C4-2B (cell line): Measurements from ENCODE around the gene PSTPIP1.

Experiments
- H3K27ac ChIP-seq: fragments of 450-650 bp; 2 replicates; pipeline ENCODE4 v1.5.1; 2017
- ZFX ChIP-seq: fragments of 450-650 bp; IDR thresholded peaks from 2 replicates; pipeline ENCODE4 v1.6.1; 2017
- TF ChIP-seq, protein P1 (sequence below): fragments of 450-650 bp; conservative IDR thresholded peaks from 2 replicates; pipeline ENCODE4 v1.5.1; 2017; ENCODE audit warnings: mild to moderate bottlenecking

Gene PSTPIP1

DNA sequence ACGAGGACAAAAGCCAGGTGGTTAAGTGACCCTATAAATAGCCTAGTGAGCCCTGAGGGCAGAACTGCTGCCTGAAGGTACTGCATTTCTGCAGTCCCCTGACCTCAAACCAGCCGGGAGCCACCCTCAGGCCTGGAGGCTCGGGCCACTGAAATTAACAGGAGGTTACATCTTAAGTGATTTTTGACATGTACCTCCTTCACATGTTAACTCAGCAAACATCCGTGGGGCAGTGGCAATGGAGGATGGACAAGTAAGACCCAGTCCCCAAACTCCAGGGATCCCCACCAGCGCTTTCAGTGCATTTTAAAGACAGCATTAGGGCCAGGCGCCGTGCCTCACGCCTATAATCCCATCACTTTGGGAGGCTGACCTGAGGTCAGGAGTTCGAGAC lies 26.2 kb downstream of the PSTPIP1 start:
- no peak for TF ChIP-seq ZFX
- TF ChIP-seq, protein P1, sequence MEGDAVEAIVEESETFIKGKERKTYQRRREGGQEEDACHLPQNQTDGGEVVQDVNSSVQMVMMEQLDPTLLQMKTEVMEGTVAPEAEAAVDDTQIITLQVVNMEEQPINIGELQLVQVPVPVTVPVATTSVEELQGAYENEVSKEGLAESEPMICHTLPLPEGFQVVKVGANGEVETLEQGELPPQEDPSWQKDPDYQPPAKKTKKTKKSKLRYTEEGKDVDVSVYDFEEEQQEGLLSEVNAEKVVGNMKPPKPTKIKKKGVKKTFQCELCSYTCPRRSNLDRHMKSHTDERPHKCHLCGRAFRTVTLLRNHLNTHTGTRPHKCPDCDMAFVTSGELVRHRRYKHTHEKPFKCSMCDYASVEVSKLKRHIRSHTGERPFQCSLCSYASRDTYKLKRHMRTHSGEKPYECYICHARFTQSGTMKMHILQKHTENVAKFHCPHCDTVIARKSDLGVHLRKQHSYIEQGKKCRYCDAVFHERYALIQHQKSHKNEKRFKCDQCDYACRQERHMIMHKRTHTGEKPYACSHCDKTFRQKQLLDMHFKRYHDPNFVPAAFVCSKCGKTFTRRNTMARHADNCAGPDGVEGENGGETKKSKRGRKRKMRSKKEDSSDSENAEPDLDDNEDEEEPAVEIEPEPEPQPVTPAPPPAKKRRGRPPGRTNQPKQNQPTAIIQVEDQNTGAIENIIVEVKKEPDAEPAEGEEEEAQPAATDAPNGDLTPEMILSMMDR, result no peak
- no peak overlapping the region for H3K27ac ChIP-seq

- no peak overlapping the region for H3K27ac ChIP-seq
- TF ChIP-seq ZFX, result no peak
- TF ChIP-seq, protein P1, result no peak
Measured at GRCh38 chr15:77021803-77022381, 27.0 kb downstream of the PSTPIP1 start.

- no peak overlapping the region for H3K27ac ChIP-seq
- no peak for TF ChIP-seq ZFX
- TF ChIP-seq, protein P1, result no peak
Measured at GRCh38 chr15:77022646-77023575, 28.0 kb downstream of the PSTPIP1 start.

DNA sequence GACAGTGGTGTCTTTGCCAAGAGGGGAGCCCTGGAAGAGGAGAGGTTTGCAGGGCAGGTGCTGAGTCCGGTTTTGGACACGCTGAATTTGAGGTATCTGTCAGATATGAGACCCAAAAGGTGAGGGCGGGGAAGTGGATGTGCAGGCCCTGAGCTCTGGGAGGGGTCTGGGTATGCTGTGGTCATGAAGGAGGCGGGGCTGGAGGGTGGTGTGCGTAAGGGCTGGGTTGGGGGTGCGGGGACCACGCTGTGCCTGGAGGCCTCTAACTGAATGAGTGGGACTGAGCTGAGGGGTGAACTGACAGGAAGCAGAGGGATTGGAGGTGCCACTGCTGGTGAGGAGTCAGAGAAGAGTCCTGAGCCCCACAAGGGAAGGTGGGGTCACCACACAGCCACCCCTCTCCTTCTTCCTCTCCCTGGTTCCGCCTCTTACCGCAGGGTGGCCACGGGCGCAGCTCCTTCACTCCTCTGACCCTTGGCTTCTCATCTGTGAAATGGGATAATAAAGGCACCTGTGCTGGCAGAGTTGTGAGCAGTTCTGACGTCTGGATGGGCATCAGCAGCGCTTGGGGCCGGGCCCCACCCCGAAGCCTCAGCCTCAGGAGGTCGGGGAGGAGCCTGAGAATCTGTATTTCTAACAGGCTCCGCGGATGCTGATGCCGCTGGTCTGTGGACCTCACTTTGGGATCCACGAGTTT lies 28.8 kb downstream of the PSTPIP1 start:
- no peak for TF ChIP-seq ZFX
- TF ChIP-seq, protein P1, result no peak
- no peak overlapping the region for H3K27ac ChIP-seq

DNA sequence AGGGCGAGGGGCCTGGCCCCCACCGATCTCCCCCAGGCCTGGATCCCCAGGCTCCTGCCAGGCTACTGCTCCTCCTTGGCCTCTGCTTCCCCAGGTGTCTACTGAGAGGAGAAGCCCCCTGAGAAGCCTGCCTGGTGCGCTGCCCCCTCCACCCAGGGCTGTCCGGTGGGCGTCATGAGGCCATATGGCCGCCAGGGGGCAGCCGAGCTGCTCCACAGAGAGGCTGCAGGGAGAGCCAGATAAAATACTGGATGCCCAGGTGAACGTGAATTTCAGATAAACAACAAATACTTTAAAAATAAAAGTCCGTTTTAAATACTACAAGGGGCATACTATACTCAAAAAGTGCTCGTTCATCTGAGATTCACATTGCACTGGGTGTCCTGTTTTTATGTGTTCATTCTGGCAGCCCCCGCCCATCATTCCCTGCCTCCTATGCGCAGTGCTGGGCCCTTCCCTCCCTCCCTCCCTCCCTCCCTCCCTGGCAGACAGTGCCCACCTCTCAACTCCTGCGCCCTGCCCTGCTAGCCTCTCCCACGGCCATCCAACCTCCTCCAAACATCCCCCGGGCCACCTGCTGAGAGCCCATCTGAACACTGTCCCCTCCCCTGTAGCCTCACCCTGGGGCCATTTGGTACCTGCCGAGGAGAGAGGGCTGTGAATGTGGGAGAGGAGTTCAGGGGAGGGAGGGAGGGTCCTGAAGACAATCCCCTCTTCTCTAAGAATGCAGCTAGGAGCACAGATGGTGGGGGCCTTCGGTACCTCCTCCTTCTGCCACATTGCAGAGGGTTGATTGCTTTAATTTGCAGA lies 29.6 kb downstream of the PSTPIP1 start:
- H3K27ac ChIP-seq, result no peak overlapping the region
- TF ChIP-seq, protein P1, result peak; percentile 97
- TF ChIP-seq ZFX, result no peak

DNA sequence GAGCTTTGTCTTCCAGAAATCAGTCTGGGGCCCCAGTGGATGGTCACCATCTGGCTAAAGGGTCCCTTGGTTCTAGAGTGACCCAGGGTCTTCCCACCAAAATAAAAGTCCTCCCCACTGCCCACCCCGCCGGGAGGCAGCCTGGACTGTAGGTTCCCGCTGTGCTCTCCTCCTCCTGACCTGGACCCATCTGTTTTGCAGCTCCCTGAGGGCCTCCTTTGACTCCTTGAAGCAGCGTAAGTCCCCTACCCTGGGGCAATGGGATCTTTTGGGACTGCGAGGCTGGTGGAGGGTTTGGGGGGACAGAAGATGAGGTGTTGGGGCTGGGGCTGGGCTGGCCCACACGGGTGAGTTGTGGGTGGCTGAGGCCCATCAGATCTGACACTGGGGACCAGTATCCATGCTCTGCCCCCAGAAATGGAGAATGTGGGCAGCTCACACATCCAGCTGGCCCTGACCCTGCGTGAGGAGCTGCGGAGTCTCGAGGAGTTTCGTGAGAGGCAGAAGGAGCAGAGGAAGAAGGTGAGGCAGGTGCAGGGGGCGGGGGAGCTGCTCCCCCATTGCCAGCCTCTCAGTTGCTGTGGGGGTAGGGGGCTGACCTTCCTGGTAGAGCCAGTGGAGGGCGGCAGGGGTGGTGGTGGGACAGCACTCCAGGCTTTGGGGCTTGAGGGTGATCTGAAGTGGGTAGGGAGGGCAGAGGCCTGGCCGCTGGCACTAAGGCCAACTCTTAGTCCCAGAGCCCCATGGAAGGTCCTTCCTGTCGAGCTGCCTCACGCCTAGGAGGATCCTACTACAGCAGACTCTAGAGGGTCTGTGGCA lies 30.4 kb downstream of the PSTPIP1 start:
- no peak overlapping the region for H3K27ac ChIP-seq

More for the DNA sequence above, 30.4 kb downstream of the PSTPIP1 start:
- TF ChIP-seq, protein P1, result no peak
- no peak for TF ChIP-seq ZFX
